ENCODE measurements around the gene WNT9A. TPM values are rescaled to one million over a fixed set of nuclear protein-coding genes. Genes with fewer than 3 reads are reported as not detected.

WNT9A gene
- polyA plus RNA-seq, 3 donors = not detected

DNA sequence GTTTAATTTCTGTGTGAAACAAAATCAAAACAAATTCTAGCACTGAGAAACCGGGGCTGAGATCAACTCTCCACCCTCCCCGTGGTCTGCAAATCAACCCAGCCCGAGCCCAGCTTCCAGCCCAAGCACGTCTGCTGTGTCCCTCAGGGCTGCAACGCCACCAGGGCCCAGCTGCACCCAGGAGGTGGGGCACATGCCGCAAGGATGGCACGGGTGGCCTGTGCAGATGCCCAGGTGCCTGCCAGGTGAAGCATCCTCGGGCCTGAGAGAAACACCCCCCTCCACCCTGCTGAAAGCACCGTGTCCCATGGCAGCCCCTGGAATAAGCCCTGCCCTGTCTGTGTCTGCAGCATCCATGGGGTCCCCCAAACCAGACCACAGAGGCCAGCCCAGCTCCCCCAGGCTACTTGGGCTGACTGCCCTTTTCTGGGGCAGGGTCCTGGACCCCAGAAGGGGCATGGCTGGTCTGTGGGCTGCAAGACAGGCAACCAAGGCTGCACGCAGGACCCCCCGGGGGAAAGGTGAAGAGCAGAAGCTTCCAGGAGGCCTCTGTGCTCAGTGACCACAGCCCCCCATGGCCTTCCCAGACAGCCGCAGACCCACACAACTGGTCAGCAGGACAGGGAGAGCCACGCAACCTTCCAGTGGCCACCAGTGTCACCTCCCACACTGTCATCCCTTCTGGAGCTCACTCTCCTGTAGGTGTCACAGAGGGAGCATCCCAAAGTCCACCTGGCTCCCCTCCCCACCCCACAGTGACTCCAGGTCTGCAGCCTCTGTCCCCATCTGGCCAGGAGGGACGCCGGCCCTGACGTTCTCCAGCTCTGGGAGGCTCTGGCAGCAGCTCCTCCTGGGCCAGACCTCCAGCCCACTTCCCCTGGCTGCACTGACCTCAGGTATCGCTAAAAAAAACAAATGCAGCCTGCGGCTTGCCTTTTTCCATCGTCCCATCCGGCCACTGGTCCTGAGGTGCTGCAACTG, 7.7 kb downstream of the WNT9A start:
- Histone ChIP-seq H3K4me1 (ENCODE audit: control insufficient read depth in 1 of 2, insufficient read depth in 2 of 2, low read length in 2 of 2) (no peaks in the 10 kb centered on the region), H3K27me3 (ENCODE audit: control insufficient read depth in 2 of 2, insufficient read depth in 2 of 2, low read length in 2 of 2) (peaks cover 0 to under 1% of the 10 kb centered on the region in 2 donors), H3K4me2 (replicated peaks; ENCODE audit: extremely low read depth, low read length, poor library complexity, severe bottlenecking) (no peak overlapping the region), H3K4me3 (replicated peaks in 1 of 3; ENCODE audit: low read depth in 2 of 3, low read length in 3 of 3) (no peak overlapping the region), H3K9me3 (replicated peaks in 1 of 2; ENCODE audit: control insufficient read depth in 1 of 2, insufficient read depth in 1 of 2, low read length in 2 of 2) (no peaks in the 10 kb centered on the region), H3K79me2 (ENCODE audit: insufficient read depth, low read length) (no peaks in the 10 kb centered on the region), H3K36me3 (replicated peaks in 1 of 2; ENCODE audit: control insufficient read depth in 1 of 2, insufficient read depth in 2 of 2, low read length in 2 of 2) (no peaks in the 10 kb centered on the region), H3K27ac (ENCODE audit: low read depth in 1 of 2, low read length in 2 of 2) (no peak overlapping the region), H3K9ac (ENCODE audit: insufficient read depth, low read length, poor library complexity, severe bottlenecking) (no peak overlapping the region), H2AFZ (ENCODE audit: insufficient read depth, low read depth, low read length, poor library complexity, severe bottlenecking) (no peak overlapping the region), H4K20me1 (ENCODE audit: insufficient read depth, low read length) (no peaks in the 10 kb centered on the region)
- H3K9me3 Mint-ChIP-seq = peaks cover 0 to 6% (median 0%) of the 10 kb centered on the region in 7 donors
- 89% methylated on average over 17 of the region's 20 CpGs for WGBS (ENCODE audit: insufficient coverage)
- TF ChIP-seq, protein P1, sequence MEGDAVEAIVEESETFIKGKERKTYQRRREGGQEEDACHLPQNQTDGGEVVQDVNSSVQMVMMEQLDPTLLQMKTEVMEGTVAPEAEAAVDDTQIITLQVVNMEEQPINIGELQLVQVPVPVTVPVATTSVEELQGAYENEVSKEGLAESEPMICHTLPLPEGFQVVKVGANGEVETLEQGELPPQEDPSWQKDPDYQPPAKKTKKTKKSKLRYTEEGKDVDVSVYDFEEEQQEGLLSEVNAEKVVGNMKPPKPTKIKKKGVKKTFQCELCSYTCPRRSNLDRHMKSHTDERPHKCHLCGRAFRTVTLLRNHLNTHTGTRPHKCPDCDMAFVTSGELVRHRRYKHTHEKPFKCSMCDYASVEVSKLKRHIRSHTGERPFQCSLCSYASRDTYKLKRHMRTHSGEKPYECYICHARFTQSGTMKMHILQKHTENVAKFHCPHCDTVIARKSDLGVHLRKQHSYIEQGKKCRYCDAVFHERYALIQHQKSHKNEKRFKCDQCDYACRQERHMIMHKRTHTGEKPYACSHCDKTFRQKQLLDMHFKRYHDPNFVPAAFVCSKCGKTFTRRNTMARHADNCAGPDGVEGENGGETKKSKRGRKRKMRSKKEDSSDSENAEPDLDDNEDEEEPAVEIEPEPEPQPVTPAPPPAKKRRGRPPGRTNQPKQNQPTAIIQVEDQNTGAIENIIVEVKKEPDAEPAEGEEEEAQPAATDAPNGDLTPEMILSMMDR (IDR thresholded peaks at IDR 0.05) = no peak
- no peak overlapping the region for H3K4me3 Mint-ChIP-seq
- no peaks in the 10 kb centered on the region for H3K36me3 Mint-ChIP-seq
- H3K27me3 Mint-ChIP-seq (ENCODE audit: low read depth in 3 of 3) = peaks cover 3 to 14% (median 8%) of the 10 kb centered on the region in 3 donors
- DNase-seq = no peak
- peaks cover 7% of the 10 kb centered on the region for H3K4me1 Mint-ChIP-seq
- intact Hi-C loops (cut with micrococcal nuclease) = no loop called here
- H3K27ac Mint-ChIP-seq = no peak overlapping the region

DNA sequence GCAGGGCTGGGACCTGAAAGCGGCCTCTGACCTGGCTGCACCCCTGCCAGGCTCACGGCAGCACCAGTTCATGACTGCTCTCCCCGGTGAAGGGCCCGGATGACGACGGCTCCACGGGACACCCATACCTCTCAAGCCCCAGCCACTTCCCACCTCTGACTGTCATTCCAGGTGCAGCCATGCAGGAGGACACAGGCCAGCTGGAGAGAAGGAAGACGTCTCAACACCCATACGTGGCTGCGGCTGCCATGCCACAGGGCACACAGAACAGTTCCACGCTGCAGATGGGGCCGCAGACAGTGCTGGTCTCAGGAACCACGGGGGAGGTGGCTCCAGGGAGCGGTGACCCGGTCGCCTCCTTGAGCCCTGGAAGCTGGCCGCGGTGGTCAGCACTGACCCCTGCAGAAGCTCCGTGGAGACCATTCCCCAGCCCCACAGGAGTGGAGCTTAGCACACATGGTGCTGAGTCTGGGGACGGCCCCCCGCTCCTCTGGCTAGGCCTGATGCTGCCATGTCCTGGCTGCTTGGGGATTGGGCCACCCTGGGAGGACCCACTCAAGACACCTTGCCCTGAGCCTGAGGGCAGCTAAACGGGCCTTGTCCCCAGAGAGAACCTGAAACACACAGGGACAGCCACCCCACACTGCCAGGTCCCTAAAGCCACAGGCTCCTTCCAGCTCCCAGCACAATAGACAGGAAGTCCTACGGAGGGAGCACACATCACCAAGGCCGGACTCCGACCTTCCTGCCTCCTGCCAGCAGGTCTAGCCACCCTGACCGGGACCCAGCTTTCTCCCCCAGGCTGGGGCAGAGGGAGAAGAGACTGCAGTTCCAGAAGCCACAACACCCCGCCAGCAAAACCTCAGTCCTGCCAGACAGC, 8.6 kb downstream of the WNT9A start:
- Mint-ChIP-seq H3K27ac (no peak overlapping the region), H3K27me3 (ENCODE audit: low read depth in 3 of 3) (peaks cover 3 to 12% (median 9%) of the 10 kb centered on the region in 3 donors), H3K36me3 (no peaks in the 10 kb centered on the region), H3K9me3 (peaks cover 0 to 7% (median 1%) of the 10 kb centered on the region in 7 donors), H3K4me3 (no peak overlapping the region), H3K4me1 (peaks cover 9% of the 10 kb centered on the region)
- H3K4me3 ChIP-seq (replicated peaks in 1 of 3; ENCODE audit: low read depth in 2 of 3, low read length in 3 of 3) = no peak overlapping the region
- no peaks in the 10 kb centered on the region for H4K20me1 ChIP-seq (ENCODE audit: insufficient read depth, low read length)
- TF ChIP-seq, protein P1 (IDR thresholded peaks at IDR 0.05) = no peak
- H3K9ac ChIP-seq (ENCODE audit: insufficient read depth, low read length, poor library complexity, severe bottlenecking) = no peak overlapping the region
- no peaks in the 10 kb centered on the region for H3K27me3 ChIP-seq (ENCODE audit: control insufficient read depth in 2 of 2, insufficient read depth in 2 of 2, low read length in 2 of 2)
- WGBS (ENCODE audit: insufficient coverage) = 90% methylated on average over 26 of the region's 27 CpGs
- H2AFZ ChIP-seq (ENCODE audit: insufficient read depth, low read depth, low read length, poor library complexity, severe bottlenecking) = no peak overlapping the region
- H3K36me3 ChIP-seq (replicated peaks in 1 of 2; ENCODE audit: control insufficient read depth in 1 of 2, insufficient read depth in 2 of 2, low read length in 2 of 2) = no peaks in the 10 kb centered on the region
- no peaks in the 10 kb centered on the region for H3K79me2 ChIP-seq (ENCODE audit: insufficient read depth, low read length)
- H3K4me1 ChIP-seq (ENCODE audit: control insufficient read depth in 1 of 2, insufficient read depth in 2 of 2, low read length in 2 of 2) = no peaks in the 10 kb centered on the region
- no peaks in the 10 kb centered on the region for H3K9me3 ChIP-seq (replicated peaks in 1 of 2; ENCODE audit: control insufficient read depth in 1 of 2, insufficient read depth in 1 of 2, low read length in 2 of 2)
- DNase-seq = no peak
- no peak overlapping the region for H3K4me2 ChIP-seq (replicated peaks; ENCODE audit: extremely low read depth, low read length, poor library complexity, severe bottlenecking)
- intact Hi-C loops (cut with micrococcal nuclease) = no loop called here
- no peak overlapping the region for H3K27ac ChIP-seq (ENCODE audit: low read depth in 1 of 2, low read length in 2 of 2)

Data from CD14-positive monocyte (primary cell).